ENCODE data around the gene SBNO1.
"Not testable (repeated sequence)": the region's sequence is repeated elsewhere in the genome, so short reads cannot be mapped to it uniquely, and the experiment has no call there.

Gene SBNO1

GRCh38 chr12:123263196-123263817, 101.3 kb downstream of the SBNO1 start:
- H3K36me3 ChIP-seq (ENCODE audit: insufficient read depth, insufficient read length, low read length), result peaks cover 95% of the 10 kb centered on the region
- H3K9me3 ChIP-seq (ENCODE audit: insufficient read depth, low read length), result peaks cover 12% of the 10 kb centered on the region; the same call in 1 of the 2 replicates
- H3K9ac ChIP-seq (ENCODE audit: insufficient read length, low read depth), result no peak overlapping the region
- no peak overlapping the region for H3K4me3 ChIP-seq (ENCODE audit: insufficient read length, low read depth)
- no peaks in the 10 kb centered on the region for H3K27me3 ChIP-seq (ENCODE audit: insufficient read depth, insufficient read length)
- peaks cover 11% of the 10 kb centered on the region for H3K4me1 ChIP-seq (ENCODE audit: insufficient read depth, insufficient read length)
- no peak for DNase-seq (ENCODE audit: low read depth, low spot score)
- TF ChIP-seq ZNF274 (IDR thresholded peaks at IDR 0.05; ENCODE audit: low read depth, low read length) (no peak), YY1 (IDR thresholded peaks at IDR 0.05; ENCODE audit: insufficient read depth, insufficient read length) (no peak), SUZ12 (IDR thresholded peaks at IDR 0.05; ENCODE audit: extremely low read depth, insufficient read depth, insufficient read length) (no peak)

GRCh38 chr12:123261196-123261595, 103.5 kb downstream of the SBNO1 start:
- Histone ChIP-seq H3K9me3 (ENCODE audit: insufficient read depth, low read length) (peaks cover 12% of the 10 kb centered on the region; the same call in 1 of the 2 replicates), H3K9ac (ENCODE audit: insufficient read length, low read depth) (no peak overlapping the region), H3K4me1 (ENCODE audit: insufficient read depth, insufficient read length) (peaks cover 8% of the 10 kb centered on the region), H3K4me3 (ENCODE audit: insufficient read length, low read depth) (no peak overlapping the region), H3K36me3 (ENCODE audit: insufficient read depth, insufficient read length, low read length) (peaks cover 92% of the 10 kb centered on the region), H3K27me3 (ENCODE audit: insufficient read depth, insufficient read length) (no peaks in the 10 kb centered on the region)
- TF ChIP-seq ZNF274 (IDR thresholded peaks at IDR 0.05; ENCODE audit: low read depth, low read length), result no peak
- no peak for TF ChIP-seq SUZ12 (IDR thresholded peaks at IDR 0.05; ENCODE audit: extremely low read depth, insufficient read depth, insufficient read length)
- no peak for TF ChIP-seq YY1 (IDR thresholded peaks at IDR 0.05; ENCODE audit: insufficient read depth, insufficient read length)
- no peak for DNase-seq (ENCODE audit: low read depth, low spot score)

- peaks cover 90% of the 10 kb centered on the region for H3K36me3 ChIP-seq (ENCODE audit: insufficient read depth, insufficient read length, low read length)
- no peak for DNase-seq (ENCODE audit: low read depth, low spot score)
- H3K9me3 ChIP-seq (ENCODE audit: insufficient read depth, low read length), result peaks cover 12% of the 10 kb centered on the region; the same call in 1 of the 2 replicates
- peaks cover 7% of the 10 kb centered on the region for H3K4me1 ChIP-seq (ENCODE audit: insufficient read depth, insufficient read length)
- TF ChIP-seq SUZ12 (IDR thresholded peaks at IDR 0.05; ENCODE audit: extremely low read depth, insufficient read depth, insufficient read length) (no peak), YY1 (IDR thresholded peaks at IDR 0.05; ENCODE audit: insufficient read depth, insufficient read length) (no peak), ZNF274 (IDR thresholded peaks at IDR 0.05; ENCODE audit: low read depth, low read length) (no peak)
- no peak overlapping the region for H3K9ac ChIP-seq (ENCODE audit: insufficient read length, low read depth)
- H3K4me3 ChIP-seq (ENCODE audit: insufficient read length, low read depth), result no peak overlapping the region
- H3K27me3 ChIP-seq (ENCODE audit: insufficient read depth, insufficient read length), result no peaks in the 10 kb centered on the region
Measured at GRCh38 chr12:123260081-123260480, 104.6 kb downstream of the SBNO1 start.

GRCh38 chr12:123258593-123258992, 106.1 kb downstream of the SBNO1 start:
- H3K4me3 ChIP-seq (ENCODE audit: insufficient read length, low read depth), result no peak overlapping the region
- TF ChIP-seq YY1 (IDR thresholded peaks at IDR 0.05; ENCODE audit: insufficient read depth, insufficient read length) (no peak), SUZ12 (IDR thresholded peaks at IDR 0.05; ENCODE audit: extremely low read depth, insufficient read depth, insufficient read length) (no peak), ZNF274 (IDR thresholded peaks at IDR 0.05; ENCODE audit: low read depth, low read length) (no peak)
- H3K4me1 ChIP-seq (ENCODE audit: insufficient read depth, insufficient read length), result peaks cover 8% of the 10 kb centered on the region
- peaks cover 91% of the 10 kb centered on the region for H3K36me3 ChIP-seq (ENCODE audit: insufficient read depth, insufficient read length, low read length)
- H3K27me3 ChIP-seq (ENCODE audit: insufficient read depth, insufficient read length), result no peaks in the 10 kb centered on the region
- no peak overlapping the region for H3K9ac ChIP-seq (ENCODE audit: insufficient read length, low read depth)
- DNase-seq (ENCODE audit: low read depth, low spot score), result no peak
- H3K9me3 ChIP-seq (ENCODE audit: insufficient read depth, low read length), result peaks cover 12% of the 10 kb centered on the region; the same call in 1 of the 2 replicates

GRCh38 chr12:123254853-123255446, 109.7 kb downstream of the SBNO1 start:
- H3K9me3 ChIP-seq (ENCODE audit: insufficient read depth, low read length), result peaks cover 8% of the 10 kb centered on the region; the same call in 1 of the 2 replicates
- no peak for TF ChIP-seq ZNF274 (IDR thresholded peaks at IDR 0.05; ENCODE audit: low read depth, low read length)
- no peak for TF ChIP-seq SUZ12 (IDR thresholded peaks at IDR 0.05; ENCODE audit: extremely low read depth, insufficient read depth, insufficient read length)
- no peak for TF ChIP-seq YY1 (IDR thresholded peaks at IDR 0.05; ENCODE audit: insufficient read depth, insufficient read length)
- peaks cover 72% of the 10 kb centered on the region for H3K36me3 ChIP-seq (ENCODE audit: insufficient read depth, insufficient read length, low read length)
- H3K4me3 ChIP-seq (ENCODE audit: insufficient read length, low read depth), result no peak overlapping the region
- no peak for DNase-seq (ENCODE audit: low read depth, low spot score)
- H3K9ac ChIP-seq (ENCODE audit: insufficient read length, low read depth), result no peak overlapping the region
- no peaks in the 10 kb centered on the region for H3K27me3 ChIP-seq (ENCODE audit: insufficient read depth, insufficient read length)
- peaks cover 11% of the 10 kb centered on the region for H3K4me1 ChIP-seq (ENCODE audit: insufficient read depth, insufficient read length)

- peaks cover 11% of the 10 kb centered on the region for H3K4me1 ChIP-seq (ENCODE audit: insufficient read depth, insufficient read length)
- H3K4me3 ChIP-seq (ENCODE audit: insufficient read length, low read depth), result no peak overlapping the region
- no peak for TF ChIP-seq ZNF274 (IDR thresholded peaks at IDR 0.05; ENCODE audit: low read depth, low read length)
- H3K36me3 ChIP-seq (ENCODE audit: insufficient read depth, insufficient read length, low read length), result peaks cover 71% of the 10 kb centered on the region
- peak overlapping the region; percentile 50 for H3K9ac ChIP-seq (ENCODE audit: insufficient read length, low read depth)
- H3K9me3 ChIP-seq (ENCODE audit: insufficient read depth, low read length), result peaks cover 18% of the 10 kb centered on the region; the same call in 1 of the 2 replicates
- H3K27me3 ChIP-seq (ENCODE audit: insufficient read depth, insufficient read length), result no peaks in the 10 kb centered on the region
- DNase-seq (ENCODE audit: low read depth, low spot score), result no peak
Measured at GRCh38 chr12:123253641-123254459, 110.8 kb downstream of the SBNO1 start.

- H3K4me3 ChIP-seq (ENCODE audit: insufficient read length, low read depth); H3K9ac ChIP-seq (ENCODE audit: insufficient read length, low read depth); H3K27me3 ChIP-seq (ENCODE audit: insufficient read depth, insufficient read length); DNase-seq (ENCODE audit: low read depth, low spot score): not testable (repeated sequence)
- H3K4me1 ChIP-seq (ENCODE audit: insufficient read depth, insufficient read length), result peaks cover 11% of the 10 kb centered on the region
- H3K9me3 ChIP-seq (ENCODE audit: insufficient read depth, low read length), result peaks cover 28% of the 10 kb centered on the region; the same call in 1 of the 2 replicates
- H3K36me3 ChIP-seq (ENCODE audit: insufficient read depth, insufficient read length, low read length), result peaks cover 64% of the 10 kb centered on the region
Measured at GRCh38 chr12:123252365-123252764, 112.3 kb downstream of the SBNO1 start.
